ENCODE results near the gene TRIM63. TPM values are rescaled to one million over a fixed set of nuclear protein-coding genes. Genes with fewer than 3 reads are reported as not detected.

TRIM63 gene
- total RNA-seq, 2 donors from 2014 or later, result not detected

DNA sequence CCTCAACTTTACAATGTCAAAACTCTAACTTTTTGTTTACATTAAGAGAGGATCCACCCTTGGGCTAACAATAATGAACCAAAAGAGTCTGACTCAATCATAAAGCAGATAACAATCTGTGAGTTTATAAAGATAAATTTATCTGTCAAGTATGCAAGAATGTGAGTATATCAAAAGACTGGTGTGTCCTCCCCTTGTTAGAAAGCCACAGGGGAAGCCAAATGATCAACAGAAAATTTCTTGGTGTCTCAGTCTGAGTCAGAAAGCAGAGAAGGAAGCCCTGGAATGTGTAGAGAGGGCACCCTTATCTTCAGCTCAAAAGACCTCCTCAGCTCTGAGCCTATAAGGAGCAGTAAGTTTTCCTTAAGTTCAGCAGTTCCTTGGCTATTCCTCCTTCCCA, 30.3 kb upstream of the TRIM63 start:
- Histone ChIP-seq H3K9me3 (ENCODE audit: control insufficient read depth, low read length) (no peaks in the 10 kb centered on the region), H3K9ac (ENCODE audit: extremely low read depth, low read length, poor library complexity, severe bottlenecking) (no peak overlapping the region), H3K4me3 (ENCODE audit: low read length) (no peak overlapping the region), H3K36me3 (ENCODE audit: control insufficient read depth, insufficient read depth, low read length) (no peaks in the 10 kb centered on the region), H3K27ac (ENCODE audit: low read depth, low read length) (no peak overlapping the region), H3K27me3 (ENCODE audit: control insufficient read depth, insufficient read depth, low read length, poor library complexity, severe bottlenecking) (no peaks in the 10 kb centered on the region), H3K4me1 (ENCODE audit: control insufficient read depth, insufficient read depth, low read length) (peaks cover 19% of the 10 kb centered on the region)
- Mint-ChIP-seq H3K4me3 (no peak overlapping the region), H3K36me3 (ENCODE audit: low read depth) (no peaks in the 10 kb centered on the region), H3K9me3 (no peaks in the 10 kb centered on the region), H3K27me3 (ENCODE audit: insufficient read depth) (peaks cover 2% of the 10 kb centered on the region), H3K27ac (no peak overlapping the region), H3K4me1 (peaks cover 32% of the 10 kb centered on the region)
- no peak for DNase-seq
- TF ChIP-seq CTCF (conservative IDR thresholded peaks at IDR 0.05), result no peak

- Histone ChIP-seq H3K9me3 (ENCODE audit: control insufficient read depth, low read length) (no peaks in the 10 kb centered on the region), H3K27ac (ENCODE audit: low read depth, low read length) (no peak overlapping the region), H3K9ac (ENCODE audit: extremely low read depth, low read length, poor library complexity, severe bottlenecking) (no peak overlapping the region), H3K4me1 (ENCODE audit: control insufficient read depth, insufficient read depth, low read length) (peaks cover 19% of the 10 kb centered on the region), H3K4me3 (ENCODE audit: low read length) (no peak overlapping the region), H3K27me3 (ENCODE audit: control insufficient read depth, insufficient read depth, low read length, poor library complexity, severe bottlenecking) (no peaks in the 10 kb centered on the region), H3K36me3 (ENCODE audit: control insufficient read depth, insufficient read depth, low read length) (no peaks in the 10 kb centered on the region)
- peaks cover 41% of the 10 kb centered on the region for H3K4me1 Mint-ChIP-seq
- whole genome bisulfite sequencing, 2 experiments (ENCODE audit: insufficient coverage in 1 of 2, insufficient read length in 1 of 2), result 98% methylated on average over 2 of the region's 2 CpGs; no CpG with 5 or more reads in 1 of the 2 experiments
- H3K4me3 Mint-ChIP-seq, result no peak overlapping the region
- TF ChIP-seq CTCF (conservative IDR thresholded peaks at IDR 0.05), result no peak
- H3K27me3 Mint-ChIP-seq (ENCODE audit: insufficient read depth), result no peaks in the 10 kb centered on the region
- no peak for DNase-seq
- H3K9me3 Mint-ChIP-seq, result no peaks in the 10 kb centered on the region
- no peaks in the 10 kb centered on the region for H3K36me3 Mint-ChIP-seq (ENCODE audit: low read depth)
- H3K27ac Mint-ChIP-seq, result no peak overlapping the region
Observed at GRCh38 chr1:26096471-26096870, 29.0 kb upstream of the TRIM63 start.

DNA sequence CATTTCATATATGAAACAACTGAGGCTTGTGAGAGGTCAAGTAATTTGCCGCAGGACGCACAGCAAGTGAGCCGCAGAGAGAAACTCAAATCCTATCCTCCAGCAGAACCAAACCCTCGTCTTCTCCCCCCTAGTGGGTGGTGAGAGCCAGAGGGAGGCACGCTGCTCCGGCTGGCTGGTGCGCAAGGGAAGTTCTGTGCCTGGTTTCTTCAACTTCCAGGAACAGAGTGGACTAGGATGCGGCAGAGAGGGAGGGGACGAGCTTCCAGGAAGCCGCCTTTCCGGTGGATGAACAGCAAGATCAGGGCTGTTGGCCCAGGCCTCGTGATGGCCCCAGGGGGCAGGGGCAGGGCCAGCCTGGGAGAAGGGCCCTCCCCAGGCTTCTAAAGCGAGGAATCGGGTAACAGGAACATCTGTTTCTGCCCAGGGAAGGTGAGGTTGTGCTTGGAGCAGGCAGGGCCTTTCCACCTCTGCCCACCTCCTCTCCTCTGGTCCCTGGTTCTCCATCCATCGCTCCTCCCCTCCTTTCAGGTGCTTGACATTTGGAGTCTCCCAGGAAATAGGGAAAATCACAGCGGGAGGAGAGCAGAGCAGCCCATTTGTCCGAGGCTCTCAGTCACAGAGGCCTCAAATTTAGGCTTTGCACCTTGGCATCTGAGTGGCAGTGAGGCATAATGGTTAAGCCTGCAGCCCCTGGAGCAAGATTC, 27.4 kb upstream of the TRIM63 start:
- peak overlapping the region; percentile 27 for H3K4me3 Mint-ChIP-seq
- Histone ChIP-seq H3K4me3 (ENCODE audit: low read length) (peak overlapping the region; percentile 16), H3K27ac (ENCODE audit: low read depth, low read length) (peak overlapping the region; percentile 22)

More for the DNA sequence above, 27.4 kb upstream of the TRIM63 start:
- H3K36me3 Mint-ChIP-seq (ENCODE audit: low read depth), result peaks cover 3% of the 10 kb centered on the region
- WGBS, 2 experiments (ENCODE audit: insufficient coverage in 1 of 2, insufficient read length in 1 of 2), result 20 to 36% methylated on average over 7 to 17 of the region's 17 CpGs
- H3K27me3 ChIP-seq (ENCODE audit: control insufficient read depth, insufficient read depth, low read length, poor library complexity, severe bottlenecking), result no peaks in the 10 kb centered on the region
- H3K27me3 Mint-ChIP-seq (ENCODE audit: insufficient read depth), result no peaks in the 10 kb centered on the region
- H3K9me3 Mint-ChIP-seq, result peaks cover 9% of the 10 kb centered on the region
- peak; percentile 52 for TF ChIP-seq CTCF (conservative IDR thresholded peaks at IDR 0.05)
- DNase-seq, result peak; percentile 94
- H3K9ac ChIP-seq (ENCODE audit: extremely low read depth, low read length, poor library complexity, severe bottlenecking), result peak overlapping the region; percentile 28
- peaks cover 41% of the 10 kb centered on the region for H3K4me1 Mint-ChIP-seq
- H3K4me1 ChIP-seq (ENCODE audit: control insufficient read depth, insufficient read depth, low read length), result peaks cover 19% of the 10 kb centered on the region
- no peaks in the 10 kb centered on the region for H3K36me3 ChIP-seq (ENCODE audit: control insufficient read depth, insufficient read depth, low read length)
- no peaks in the 10 kb centered on the region for H3K9me3 ChIP-seq (ENCODE audit: control insufficient read depth, low read length)
- H3K27ac Mint-ChIP-seq, result peak overlapping the region; percentile 92

All from endodermal cell (in vitro differentiated cells).